PC-3 (cell line): Measurements from ENCODE around the gene ATG13. TPM values are rescaled to one million over a fixed set of nuclear protein-coding genes. Genes with fewer than 3 reads are reported as not detected.

ENCODE experiments used
- ATAC-seq: fragments of 200-7000 bp; cut with Tn5 transposase; 2 replicates; pipeline ENCODE4 v1.9.1; 2020; ENCODE audit warnings: mild to moderate bottlenecking, moderate library complexity
- BruUV-seq: library from RNA; stranded (reverse); fragments of 400-500 nt; replicated peaks from 2 replicates; lab custom pipeline; 2021; lab: Mats Ljungman, UMichigan
- CTCF ChIA-PET: fragments of 300-600 bp; sonication (Branson Sonifier 250); formaldehyde crosslinking; loops from one replicate; lab custom pipeline; 2022; ENCODE audit warnings: antibody characterized with exemption; lab: Charles Lee
- POLR2A ChIA-PET: fragments of 300-600 bp; sonication (Branson Sonifier 250); formaldehyde crosslinking; loops from one replicate; lab custom pipeline; 2022; ENCODE audit warnings: antibody characterized with exemption; ENCODE audit not compliant: unreplicated experiment; lab: Charles Lee
- DNase-seq: peaks from one replicate; pipeline ENCODE4 v3.0.0-alpha.2; 2015
- H2AFZ ChIP-seq: fragments of 300-600 bp; sonication (generic); 2 replicates; pipeline ENCODE4 v1.6.0; 2016; ENCODE audit warnings: antibody characterized with exemption, low read length
- H3F3A ChIP-seq: fragments of 300-600 bp; sonication (generic); one replicate; pipeline ENCODE4 v1.6.0; 2017; ENCODE audit warnings: antibody characterized with exemption, low read length, control low read depth, mild to moderate bottlenecking; ENCODE audit not compliant: unreplicated experiment
- H3K27ac ChIP-seq: fragments of 300-600 bp; sonication (generic); 2 replicates; pipeline ENCODE4 v1.5.1; 2016; ENCODE audit warnings: mild to moderate bottlenecking, low read length
- H3K27me3 ChIP-seq: fragments of 300-600 bp; sonication (generic); 2 replicates; pipeline ENCODE4 v1.6.1; 2016; ENCODE audit warnings: low read length, mixed read lengths
- H3K36me3 ChIP-seq: fragments of 300-600 bp; sonication (generic); 2 replicates; pipeline ENCODE4 v1.6.1; 2016; ENCODE audit warnings: low read depth, mixed run types, low read length, mixed read lengths
- H3K4me1 ChIP-seq: fragments of 300-600 bp; sonication (generic); 2 replicates; pipeline ENCODE4 v1.5.1; 2016; ENCODE audit warnings: low read length; ENCODE audit not compliant: insufficient read depth
- H3K4me2 ChIP-seq: fragments of 300-600 bp; sonication (generic); 2 replicates; pipeline ENCODE4 v1.6.0; 2016; ENCODE audit warnings: low read length
- H3K4me3 ChIP-seq: fragments of 300-600 bp; sonication (generic); 2 replicates; pipeline ENCODE4 v1.5.1; 2016; ENCODE audit warnings: mild to moderate bottlenecking, low read length, mixed read lengths
- H3K79me2 ChIP-seq: fragments of 300-600 bp; sonication (generic); 2 replicates; pipeline ENCODE4 v1.6.1; 2017; ENCODE audit warnings: low read length, mixed read lengths
- H3K9ac ChIP-seq: fragments of 300-600 bp; sonication (generic); 2 replicates; pipeline ENCODE4 v1.6.0; 2016; ENCODE audit warnings: mild to moderate bottlenecking, low read length
- H3K9me2 ChIP-seq: fragments of 300-600 bp; sonication (generic); replicated peaks from 2 replicates; pipeline ENCODE4 v1.6.1; 2016; ENCODE audit warnings: mixed run types, low read length, mixed read lengths
- H3K9me3 ChIP-seq: fragments of 300-600 bp; sonication (generic); 2 replicates; pipeline ENCODE4 v1.6.1; 2016; ENCODE audit warnings: low read length, mixed read lengths
- H4K20me1 ChIP-seq: fragments of 300-600 bp; sonication (generic); 2 replicates; pipeline ENCODE4 v1.6.1; 2016; ENCODE audit warnings: low read length, mixed read lengths
- EZH2 ChIP-seq: fragments of 300-600 bp; sonication (generic); IDR thresholded peaks from one replicate; pipeline ENCODE4 v1.6.1; 2017; ENCODE audit warnings: antibody characterized with exemption, mild to moderate bottlenecking, low read length; ENCODE audit not compliant: unreplicated experiment
- EZH2phosphoT487 ChIP-seq: fragments of 300-600 bp; sonication (generic); IDR thresholded peaks from 2 replicates; pipeline ENCODE4 v1.6.1; 2018; ENCODE audit warnings: mild to moderate bottlenecking, antibody characterized with exemption, low read length, borderline replicate concordance
- intact Hi-C: fragments of 100-400 bp; cut with micrococcal nuclease; formaldehyde crosslinking; loops from 2 replicates; pipeline ENCODE4 v1.9.0; 2023
- total RNA-seq: library from RNA; depleted of rRNA; stranded (reverse); fragments of >200 nt; gene quantifications from 2 replicates; pipeline ENCODE4 v1.2.3, GENCODE V29; 2014
- TF ChIP-seq, protein P1 (sequence below): fragments of 300-600 bp; sonication (generic); conservative IDR thresholded peaks from 2 replicates; pipeline ENCODE4 v1.5.1; 2017; ENCODE audit warnings: antibody characterized with exemption, low read depth, mild to moderate bottlenecking, low read length

Gene ATG13
- total RNA-seq, 1 experiment from 2014 or later: 95.0 TPM

- Histone ChIP-seq H3K9me3 (no peaks in the 10 kb centered on the region), H3K27ac (no peak overlapping the region), H3K9me2 (no peaks in the 10 kb centered on the region), H3K9ac (no peak overlapping the region), H3K4me3 (no peak overlapping the region), H4K20me1 (no peaks in the 10 kb centered on the region), H3K4me1 (no peaks in the 10 kb centered on the region), H3F3A (no peaks in the 10 kb centered on the region), H3K4me2 (no peak overlapping the region), H3K36me3 (no peaks in the 10 kb centered on the region), H2AFZ (no peak overlapping the region), H3K27me3 (no peaks in the 10 kb centered on the region), H3K79me2 (no peaks in the 10 kb centered on the region)
- no TSS peak for BruUV-seq
- POLR2A ChIA-PET: interaction anchor here (0.7 kb wide), 1 partner anchor 522 kb away, joined by 3 read pairs; no protein-coding TSS in a partner anchor
- TF ChIP-seq EZH2phosphoT487 (no peak), EZH2 (no peak)
- TF ChIP-seq, protein P1, sequence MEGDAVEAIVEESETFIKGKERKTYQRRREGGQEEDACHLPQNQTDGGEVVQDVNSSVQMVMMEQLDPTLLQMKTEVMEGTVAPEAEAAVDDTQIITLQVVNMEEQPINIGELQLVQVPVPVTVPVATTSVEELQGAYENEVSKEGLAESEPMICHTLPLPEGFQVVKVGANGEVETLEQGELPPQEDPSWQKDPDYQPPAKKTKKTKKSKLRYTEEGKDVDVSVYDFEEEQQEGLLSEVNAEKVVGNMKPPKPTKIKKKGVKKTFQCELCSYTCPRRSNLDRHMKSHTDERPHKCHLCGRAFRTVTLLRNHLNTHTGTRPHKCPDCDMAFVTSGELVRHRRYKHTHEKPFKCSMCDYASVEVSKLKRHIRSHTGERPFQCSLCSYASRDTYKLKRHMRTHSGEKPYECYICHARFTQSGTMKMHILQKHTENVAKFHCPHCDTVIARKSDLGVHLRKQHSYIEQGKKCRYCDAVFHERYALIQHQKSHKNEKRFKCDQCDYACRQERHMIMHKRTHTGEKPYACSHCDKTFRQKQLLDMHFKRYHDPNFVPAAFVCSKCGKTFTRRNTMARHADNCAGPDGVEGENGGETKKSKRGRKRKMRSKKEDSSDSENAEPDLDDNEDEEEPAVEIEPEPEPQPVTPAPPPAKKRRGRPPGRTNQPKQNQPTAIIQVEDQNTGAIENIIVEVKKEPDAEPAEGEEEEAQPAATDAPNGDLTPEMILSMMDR: no peak
- DNase-seq: no peak
- ATAC-seq: no peak
- intact Hi-C loops: no loop called here
- CTCF ChIA-PET: no interaction called here
Observed at GRCh38 chr11:46601129-46601528, 16.2 kb upstream of the ATG13 start.

DNA sequence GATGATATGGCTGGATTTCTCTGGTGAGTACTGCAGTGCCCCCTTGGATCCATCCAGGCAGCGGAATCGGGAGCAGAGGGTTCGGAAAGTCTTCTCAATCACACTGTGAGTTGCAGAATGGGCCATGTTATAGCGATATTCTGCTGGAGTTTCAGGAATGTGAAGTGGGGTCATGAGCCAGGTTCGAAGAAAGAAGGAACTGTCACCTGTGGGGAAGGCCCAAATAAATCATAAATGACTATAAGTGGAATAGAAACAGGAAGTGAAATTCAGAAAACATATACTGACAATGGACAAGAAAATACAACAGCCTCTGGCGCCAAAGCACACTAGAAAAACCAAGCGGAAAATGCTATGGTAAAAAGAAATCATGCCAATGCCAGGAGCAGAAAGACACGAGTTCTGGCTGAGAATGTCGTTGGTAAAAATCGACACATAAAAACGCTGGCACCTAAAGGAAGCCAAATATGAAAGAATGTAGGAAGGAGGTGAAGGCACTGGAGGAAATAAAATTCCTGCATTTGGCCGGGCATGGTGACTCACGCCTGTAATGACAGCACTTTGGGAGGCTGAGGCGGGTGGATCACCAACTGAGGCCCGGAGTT is 13.5 kb upstream of the ATG13 start:
- no peak for TF ChIP-seq EZH2phosphoT487
- TF ChIP-seq EZH2: no peak
- TF ChIP-seq, protein P1: no peak
- Histone ChIP-seq H3K9me3 (no peaks in the 10 kb centered on the region), H3K4me3 (no peak overlapping the region), H3K27me3 (no peaks in the 10 kb centered on the region), H3K4me2 (no peak overlapping the region), H3K4me1 (no peaks in the 10 kb centered on the region), H3K9me2 (no peaks in the 10 kb centered on the region), H4K20me1 (no peaks in the 10 kb centered on the region), H3F3A (no peaks in the 10 kb centered on the region), H3K36me3 (no peaks in the 10 kb centered on the region), H2AFZ (no peak overlapping the region), H3K9ac (no peak overlapping the region), H3K79me2 (no peaks in the 10 kb centered on the region), H3K27ac (no peak overlapping the region)
- no peak for DNase-seq
- ATAC-seq: no peak
- CTCF ChIA-PET: no interaction called here
- BruUV-seq: no TSS peak
- intact Hi-C loops: no loop called here
- POLR2A ChIA-PET: no interaction called here

GRCh38 chr11:46604796-46605195 is 12.6 kb upstream of the ATG13 start:
- H3F3A ChIP-seq: no peaks in the 10 kb centered on the region
- no peak overlapping the region for H2AFZ ChIP-seq
- no peaks in the 10 kb centered on the region for H3K36me3 ChIP-seq
- H3K9me3 ChIP-seq: no peaks in the 10 kb centered on the region
- DNase-seq (no peak), ATAC-seq (no peak)
- ChIA-PET CTCF (no interaction called here), POLR2A (no interaction called here)
- H3K9ac ChIP-seq: no peak overlapping the region
- H3K79me2 ChIP-seq: no peaks in the 10 kb centered on the region
- no peaks in the 10 kb centered on the region for H3K4me1 ChIP-seq
- no peaks in the 10 kb centered on the region for H4K20me1 ChIP-seq
- no peak overlapping the region for H3K4me2 ChIP-seq
- H3K27me3 ChIP-seq: no peaks in the 10 kb centered on the region
- TF ChIP-seq EZH2: no peak
- TF ChIP-seq EZH2phosphoT487: no peak
- H3K4me3 ChIP-seq: no peak overlapping the region
- BruUV-seq: no TSS peak
- no peaks in the 10 kb centered on the region for H3K9me2 ChIP-seq
- H3K27ac ChIP-seq: no peak overlapping the region
- intact Hi-C loops: no loop called here
